KG1 (cell line): ENCODE results near the gene ADAMTSL3.
"Not testable (repeated sequence)": the region's sequence is repeated elsewhere in the genome, so short reads cannot be mapped to it uniquely, and the experiment has no call there.

Source experiments
- DNase-seq: peaks from one replicate; lab custom pipeline; 2025; lab: John Stamatoyannopoulos, UW

The ADAMTSL3 gene

GRCh38 chr15:83753872-83754493 is 100.1 kb downstream of the ADAMTSL3 start:
- DNase-seq: no peak

DNA sequence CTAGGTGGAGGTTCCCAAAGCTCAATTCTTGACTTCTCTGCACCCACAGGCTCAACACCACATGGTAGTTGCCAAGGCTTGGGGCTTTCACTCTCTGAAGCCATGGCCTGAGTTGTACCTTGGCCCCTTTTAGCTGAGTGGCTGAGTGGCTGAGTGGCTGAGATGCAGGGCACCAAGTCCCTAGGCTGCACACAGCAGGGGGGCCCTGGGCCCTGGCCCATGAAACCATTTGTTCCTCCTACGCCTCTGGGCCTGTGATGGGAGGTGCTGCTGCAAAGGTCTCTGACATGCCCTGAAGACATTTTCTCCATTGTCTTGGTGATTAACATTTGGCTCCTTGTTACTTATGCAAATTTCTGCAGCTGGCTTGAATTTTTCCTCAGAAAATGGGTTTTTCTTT is 103.4 kb downstream of the ADAMTSL3 start:
- not testable (repeated sequence) for DNase-seq

DNA sequence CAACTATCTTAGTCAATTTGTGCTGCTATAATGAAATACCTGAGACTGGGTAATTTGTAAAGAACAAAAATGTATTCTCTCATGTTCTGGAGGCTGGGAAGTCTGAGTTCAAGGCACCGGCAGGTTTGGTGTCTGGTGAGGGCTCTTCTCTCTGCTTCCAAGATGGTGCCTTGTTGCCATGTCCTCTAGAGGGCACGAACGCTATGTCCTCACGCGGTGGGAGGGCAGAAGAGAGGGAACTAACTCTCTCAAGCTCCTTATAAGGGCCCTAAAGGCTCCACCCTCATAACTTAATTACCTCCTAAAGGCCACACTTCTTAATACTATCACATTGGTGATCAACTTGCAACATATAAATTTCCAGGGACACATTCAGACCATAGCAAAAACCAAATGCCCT is 108.4 kb downstream of the ADAMTSL3 start:
- DNase-seq: no peak

- DNase-seq: no peak
These were observed 110.4 kb downstream of the ADAMTSL3 start for GRCh38 chr15:83764201-83764838.

DNA sequence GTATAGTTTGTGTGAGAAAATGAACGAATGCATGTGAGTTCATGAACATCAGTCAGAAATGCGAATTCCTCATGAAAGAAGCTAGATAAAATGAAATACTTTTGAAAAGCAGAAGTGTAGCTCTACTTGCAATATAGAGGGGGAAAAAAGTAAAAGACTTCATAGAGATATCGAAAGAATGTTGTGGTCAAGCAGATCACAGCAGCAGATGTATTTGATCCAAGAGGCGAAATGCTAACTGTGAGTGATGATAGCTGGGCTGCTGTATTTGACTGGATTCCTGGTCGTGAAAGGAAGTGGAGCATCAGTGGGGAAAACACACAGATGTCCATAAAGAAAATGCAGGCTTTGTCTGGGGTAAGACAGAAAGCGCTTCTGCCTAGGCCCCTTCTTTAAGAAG is 112.4 kb downstream of the ADAMTSL3 start:
- DNase-seq: no peak

- DNase-seq: no peak
These were observed 113.8 kb downstream of the ADAMTSL3 start for GRCh38 chr15:83767741-83768140.

GRCh38 chr15:83769411-83769999 is 115.6 kb downstream of the ADAMTSL3 start:
- no peak for DNase-seq

DNA sequence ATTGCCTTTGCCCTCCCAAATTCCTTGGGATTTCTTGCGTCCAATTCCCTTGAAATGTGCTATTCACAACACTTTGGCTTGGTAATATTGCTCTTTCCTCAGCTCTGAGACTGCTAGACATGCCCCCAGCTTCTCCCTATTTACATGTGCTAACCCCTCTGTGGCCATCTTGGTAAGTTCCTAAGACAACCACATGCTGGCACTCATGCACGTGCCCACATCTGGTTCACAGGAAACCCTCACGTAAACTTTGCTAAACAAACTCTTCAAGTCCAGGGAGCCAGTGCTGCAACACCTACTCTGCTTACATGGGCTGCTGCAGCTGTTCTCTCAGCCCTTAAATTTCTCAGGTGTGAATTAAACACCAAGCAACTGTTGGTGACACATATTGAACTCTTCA is 121.8 kb downstream of the ADAMTSL3 start:
- no peak for DNase-seq

DNA sequence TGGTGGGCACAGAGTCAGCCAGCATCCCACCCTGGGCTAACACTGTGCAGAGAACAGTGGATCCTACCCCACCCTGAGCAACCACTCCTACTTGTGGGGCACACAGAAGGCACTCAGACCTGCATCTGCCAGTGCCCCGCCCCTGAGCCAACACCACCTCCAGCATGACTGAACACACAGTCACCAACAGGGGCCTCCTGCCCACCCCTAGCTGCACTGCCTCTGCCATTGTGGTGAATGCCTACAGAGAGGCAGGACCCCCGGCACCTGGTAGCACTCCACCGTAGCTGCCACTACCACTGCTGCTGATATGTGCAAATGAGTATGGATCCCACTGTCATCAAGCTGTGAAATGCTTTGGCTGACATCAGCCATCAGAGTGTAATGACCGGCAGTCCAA is 123.1 kb downstream of the ADAMTSL3 start:
- no peak for DNase-seq

- DNase-seq: no peak
These were observed 129.3 kb downstream of the ADAMTSL3 start for GRCh38 chr15:83783227-83783626.

GRCh38 chr15:83784975-83785374 is 131.1 kb downstream of the ADAMTSL3 start:
- DNase-seq: no peak

GRCh38 chr15:83786336-83786735 is 132.4 kb downstream of the ADAMTSL3 start:
- no peak for DNase-seq

DNA sequence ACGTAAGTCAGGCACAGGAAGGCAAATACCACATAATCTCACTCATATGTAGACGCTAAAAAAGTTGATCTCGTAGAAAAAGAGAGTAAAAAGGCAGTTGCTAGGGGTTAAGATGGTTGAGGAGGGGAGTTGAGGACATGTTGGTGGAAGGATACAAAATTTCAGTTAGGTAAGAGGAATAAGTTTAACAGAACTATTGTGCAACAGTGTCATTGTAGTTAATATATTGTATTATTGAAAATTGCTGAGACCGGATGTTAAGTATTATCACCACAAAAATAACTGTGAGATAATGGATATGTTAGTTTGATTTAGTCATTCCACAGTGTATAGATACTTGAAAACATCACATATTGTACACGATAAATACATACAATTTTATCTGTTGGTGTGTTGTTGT is 139.1 kb downstream of the ADAMTSL3 start:
- no peak for DNase-seq

DNA sequence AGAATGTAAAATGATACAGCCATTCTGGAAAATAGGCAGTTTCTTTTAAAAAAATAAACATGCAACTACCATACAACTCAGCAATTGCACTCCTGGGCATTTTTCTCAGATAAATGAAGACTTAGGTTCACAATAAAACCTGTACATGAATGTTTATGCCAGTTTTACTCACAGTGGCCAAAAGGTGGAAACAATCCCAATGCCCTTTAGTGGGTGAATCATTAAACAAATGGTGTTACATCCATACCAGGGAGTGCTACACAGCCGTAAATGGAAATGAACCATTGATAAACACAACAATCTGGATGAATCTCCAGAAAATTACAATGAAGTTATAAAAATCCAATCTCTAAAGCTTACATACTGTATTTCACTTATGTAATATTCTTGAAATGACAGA is 140.3 kb downstream of the ADAMTSL3 start:
- no peak for DNase-seq

DNA sequence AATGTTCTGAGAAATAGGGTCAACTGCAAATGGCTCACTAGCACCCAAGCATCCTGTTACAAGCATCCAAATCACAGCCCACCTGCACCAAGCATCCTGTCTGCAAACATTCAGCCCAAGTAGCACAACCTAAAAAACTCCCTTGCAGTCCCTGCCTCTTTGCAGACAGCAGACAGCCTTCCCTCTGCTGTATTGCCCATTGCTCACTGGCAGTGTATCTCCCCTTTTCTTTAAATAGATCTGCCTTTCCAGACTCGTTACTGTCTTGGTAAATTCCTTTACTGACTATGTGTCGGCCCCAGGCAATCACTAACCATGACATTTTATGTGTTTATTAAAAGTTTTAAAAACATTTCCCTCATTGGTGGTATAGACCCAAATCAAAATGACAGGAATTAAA is 155.4 kb downstream of the ADAMTSL3 start:
- no peak for DNase-seq

GRCh38 chr15:83810110-83810509 is 156.2 kb downstream of the ADAMTSL3 start:
- DNase-seq: no peak

- no peak for DNase-seq
These were observed 159.8 kb downstream of the ADAMTSL3 start for GRCh38 chr15:83813682-83814081.

- no peak for DNase-seq
These were observed 161.6 kb downstream of the ADAMTSL3 start for GRCh38 chr15:83815506-83815905.

DNA sequence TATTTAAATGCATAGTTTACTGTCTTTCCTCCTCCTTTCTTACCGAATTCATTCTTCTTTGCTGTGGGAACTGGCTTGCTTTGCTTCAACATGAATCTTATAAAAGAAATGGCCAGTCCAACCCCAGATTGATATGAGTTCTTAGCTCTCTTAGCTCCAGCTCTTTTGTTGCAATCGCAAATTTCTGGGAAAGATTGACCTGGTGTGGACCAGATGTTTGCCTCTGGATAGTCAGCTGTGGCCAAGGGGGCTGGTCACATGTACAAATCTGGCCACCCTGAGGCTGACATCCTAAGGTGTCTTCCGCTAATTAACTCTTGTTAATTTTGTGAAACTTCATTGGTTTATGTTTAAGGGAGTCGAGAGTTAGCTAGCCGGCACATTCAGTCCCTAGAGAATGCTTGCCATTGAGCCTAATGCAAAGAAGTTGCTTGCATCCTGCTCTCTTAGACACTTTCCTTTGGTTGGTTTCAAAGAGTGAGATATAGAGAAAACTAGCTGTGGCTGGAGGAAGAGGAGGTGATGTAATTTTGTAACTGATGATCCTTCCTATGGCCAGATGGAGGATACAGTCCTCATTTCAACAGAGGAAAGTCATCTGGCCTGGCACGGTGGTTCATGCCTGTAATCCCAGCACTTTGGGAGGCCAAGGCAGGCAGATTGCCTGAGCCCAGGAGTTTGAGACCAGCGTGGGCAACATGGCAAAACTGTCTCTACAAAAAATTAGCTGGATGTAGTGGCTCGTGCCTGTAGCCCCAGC is 162.4 kb downstream of the ADAMTSL3 start:
- no peak for DNase-seq

DNA sequence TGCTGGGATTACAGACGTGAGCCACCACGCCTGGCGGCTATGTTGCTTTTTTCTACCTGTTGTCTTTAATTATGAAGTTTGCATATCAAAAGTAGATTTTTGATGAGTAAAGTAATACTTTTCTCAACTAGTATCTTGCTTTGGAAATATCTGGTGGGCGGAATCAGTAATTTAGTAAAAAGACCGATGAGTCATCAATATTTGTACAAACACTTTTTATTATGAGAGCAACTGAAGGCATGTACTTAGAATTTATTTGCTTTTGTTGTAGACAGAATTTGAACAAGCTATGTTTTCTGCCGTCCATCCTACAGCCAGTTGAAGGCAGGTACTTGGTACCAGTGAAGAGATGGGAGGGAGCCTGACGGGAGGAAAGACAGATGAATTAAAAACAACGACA is 164.7 kb downstream of the ADAMTSL3 start:
- DNase-seq: no peak

- no peak for DNase-seq
These were observed 176.5 kb downstream of the ADAMTSL3 start for GRCh38 chr15:83830381-83830780.

DNA sequence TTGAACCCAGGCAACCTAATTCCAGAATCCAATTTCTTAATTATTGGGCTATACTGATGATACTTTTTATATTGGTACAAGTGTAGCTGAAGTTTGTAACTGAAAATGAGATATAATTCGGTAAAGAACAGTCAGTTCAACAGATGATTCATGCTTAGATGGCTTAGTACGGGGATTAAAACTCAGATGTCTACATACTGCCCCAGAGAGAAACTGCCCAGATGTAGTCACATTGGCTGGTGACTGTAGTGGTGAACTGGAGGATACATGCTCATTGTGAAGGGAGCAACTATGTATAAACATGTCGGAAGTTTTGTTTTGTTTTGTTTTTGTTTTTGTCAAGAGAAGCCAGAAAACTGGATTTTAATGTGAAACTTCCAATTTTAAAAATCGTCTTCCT is 179.6 kb downstream of the ADAMTSL3 start:
- DNase-seq: no peak

DNA sequence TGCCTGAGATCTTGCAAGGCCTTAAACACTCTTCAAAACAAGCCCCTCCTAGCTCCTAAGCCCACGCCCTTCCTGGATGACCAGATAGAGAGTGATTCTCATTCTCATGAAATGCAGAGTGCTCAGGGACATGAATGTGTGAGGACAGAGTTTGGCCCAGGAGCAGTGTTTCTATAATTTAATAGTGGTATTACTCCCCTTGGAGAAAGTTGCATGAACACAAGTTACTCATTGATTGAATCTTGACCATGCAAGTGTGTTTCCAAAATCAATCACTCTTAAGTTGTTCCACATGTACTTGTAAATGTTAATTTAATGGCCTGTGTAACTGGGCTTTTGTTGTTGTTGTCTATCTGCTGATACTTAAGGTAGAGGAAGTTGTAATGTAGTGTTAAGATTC is 181.6 kb downstream of the ADAMTSL3 start:
- DNase-seq: no peak
